HG02798 (cell line): ENCODE measurements around the gene PTPRN2.

Experiments used
- ATAC-seq: cut with Tn5 transposase; IDR thresholded peaks from one replicate; pipeline ENCODE4 v1.9.1; 2021; ENCODE audit warnings: mild to moderate bottlenecking; ENCODE audit not compliant: unreplicated experiment, poor library complexity

The PTPRN2 gene

GRCh38 chr7:157839672-157840167, 747.9 kb downstream of the PTPRN2 start:
- no peak for ATAC-seq

- ATAC-seq, result no peak
These were observed 748.4 kb downstream of the PTPRN2 start for GRCh38 chr7:157839226-157839625.

GRCh38 chr7:157837561-157837960, 750.1 kb downstream of the PTPRN2 start:
- no peak for ATAC-seq

- ATAC-seq, result no peak
These were observed 750.6 kb downstream of the PTPRN2 start for GRCh38 chr7:157837047-157837446.

- ATAC-seq, result no peak
These were observed 753.0 kb downstream of the PTPRN2 start for GRCh38 chr7:157834501-157835163.

GRCh38 chr7:157832866-157833607, 754.6 kb downstream of the PTPRN2 start:
- no peak for ATAC-seq

- ATAC-seq, result no peak
These were observed 755.2 kb downstream of the PTPRN2 start for GRCh38 chr7:157832421-157832820.

- no peak for ATAC-seq
These were observed 755.6 kb downstream of the PTPRN2 start for GRCh38 chr7:157832006-157832405.

GRCh38 chr7:157831143-157831905, 756.3 kb downstream of the PTPRN2 start:
- ATAC-seq, result no peak

GRCh38 chr7:157830331-157830730, 757.3 kb downstream of the PTPRN2 start:
- ATAC-seq, result no peak

GRCh38 chr7:157829491-157829890, 758.1 kb downstream of the PTPRN2 start:
- ATAC-seq, result no peak

GRCh38 chr7:157828881-157829280, 758.7 kb downstream of the PTPRN2 start:
- no peak for ATAC-seq

GRCh38 chr7:157828190-157828589, 759.4 kb downstream of the PTPRN2 start:
- ATAC-seq, result no peak

- ATAC-seq, result no peak
These were observed 759.8 kb downstream of the PTPRN2 start for GRCh38 chr7:157827863-157828160.

GRCh38 chr7:157827045-157827862, 760.4 kb downstream of the PTPRN2 start:
- ATAC-seq, result no peak

GRCh38 chr7:157826566-157826965, 761.1 kb downstream of the PTPRN2 start:
- no peak for ATAC-seq

- ATAC-seq, result no peak
These were observed 762.3 kb downstream of the PTPRN2 start for GRCh38 chr7:157825325-157825724.

GRCh38 chr7:157824819-157825121, 762.9 kb downstream of the PTPRN2 start:
- no peak for ATAC-seq

GRCh38 chr7:157824011-157824818, 763.4 kb downstream of the PTPRN2 start:
- no peak for ATAC-seq

- no peak for ATAC-seq
These were observed 765.0 kb downstream of the PTPRN2 start for GRCh38 chr7:157822688-157823031.
